ENCODE results near the gene GSG1L. TPM values are rescaled to one million over a fixed set of nuclear protein-coding genes. Genes with fewer than 3 reads are reported as not detected.

Gene GSG1L
- total RNA-seq (2014; rRNA removed) = not detected in 2 replicates
- not detected for polyA plus RNA-seq (2012)

DNA sequence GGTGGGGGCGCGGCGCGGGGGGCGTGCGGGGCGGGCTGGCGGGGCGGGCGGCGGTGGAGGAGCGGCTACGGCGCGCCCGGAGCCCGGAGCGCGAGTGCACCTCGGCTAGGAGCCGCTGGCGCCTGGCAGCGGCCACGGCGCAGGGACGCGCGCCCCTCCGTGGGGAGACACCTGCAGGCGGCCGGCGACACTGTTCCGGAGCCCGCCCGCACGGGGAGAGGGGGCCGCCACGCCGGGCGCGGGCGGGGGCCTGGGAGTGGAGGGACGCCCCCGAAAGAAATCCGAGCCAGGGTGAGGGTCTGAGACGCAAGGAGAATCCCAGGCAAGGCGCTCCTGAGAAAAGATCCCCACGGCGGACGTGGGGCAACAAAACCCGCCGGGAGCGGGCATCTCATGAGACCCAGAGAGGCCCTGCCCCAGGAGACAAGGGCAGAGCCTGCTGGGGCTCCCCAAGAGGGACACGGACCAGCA is at the start of gene GSG1L:
GSG1L (minus strand) TSS at position 124 of the 471 bp plus-strand sequence. CDS start 290 bp downstream, outside the sequence.
- no peak for DNase-seq (ENCODE audit: low read depth)

DNA sequence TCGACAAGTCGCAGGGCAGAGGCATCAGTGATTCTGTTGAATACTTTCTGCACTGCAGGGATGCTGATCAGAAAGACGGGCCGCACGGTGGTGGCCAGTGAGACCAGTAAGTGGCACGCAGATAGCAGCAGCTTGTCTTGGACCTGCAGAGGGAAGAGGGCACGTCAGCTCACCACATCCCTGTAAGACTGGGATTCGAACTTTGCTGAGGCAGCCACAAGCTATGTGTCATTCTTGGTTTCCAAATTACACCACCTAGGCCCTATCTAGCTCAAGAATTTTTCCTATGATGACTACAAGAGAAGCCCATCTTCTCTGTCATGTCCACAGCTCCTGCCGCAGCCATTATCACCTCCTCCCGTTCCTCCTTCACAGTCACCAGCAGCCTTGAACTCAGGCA is 49.4 kb upstream of the GSG1L start:
- DNase-seq (ENCODE audit: low read depth) = no peak

DNA sequence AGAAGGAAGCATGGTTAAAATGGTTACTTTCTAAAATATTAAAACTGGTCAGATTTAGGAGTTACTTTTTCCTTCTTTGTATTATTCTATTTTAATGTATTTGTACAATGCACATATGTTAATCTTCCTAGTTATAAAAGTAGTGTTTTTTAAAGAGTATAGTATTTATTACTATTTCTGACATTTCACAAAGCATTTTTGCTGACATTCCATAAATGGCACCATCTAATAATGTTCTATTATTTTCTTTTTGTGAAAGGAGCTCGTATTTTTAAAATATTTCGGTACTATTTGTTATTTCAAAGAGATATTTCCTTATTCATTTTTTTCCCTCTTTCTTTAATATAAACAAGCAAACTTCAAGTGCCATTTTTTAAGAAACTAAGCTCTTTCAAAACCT is 47.5 kb upstream of the GSG1L start:
- no peak for DNase-seq (ENCODE audit: low read depth)

DNA sequence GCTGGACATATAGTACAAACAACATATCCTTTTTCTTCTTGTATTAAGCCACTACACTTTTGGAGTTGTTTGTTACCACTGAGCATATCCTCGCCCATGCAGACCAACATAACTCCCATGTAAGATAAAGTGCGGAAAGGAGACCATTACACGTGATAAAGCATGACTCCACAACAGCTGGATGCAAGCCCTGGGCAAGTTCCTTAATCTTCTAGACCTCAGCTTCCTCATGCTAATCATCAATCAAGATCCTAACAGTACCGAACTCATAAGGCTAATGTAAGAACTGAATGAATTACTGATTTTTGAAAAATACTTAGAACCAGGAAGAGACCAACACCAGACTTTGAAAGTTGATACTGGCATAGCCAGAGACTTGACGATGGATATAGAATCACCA is 47.0 kb upstream of the GSG1L start:
- DNase-seq (ENCODE audit: low read depth) = peak; percentile 7

DNA sequence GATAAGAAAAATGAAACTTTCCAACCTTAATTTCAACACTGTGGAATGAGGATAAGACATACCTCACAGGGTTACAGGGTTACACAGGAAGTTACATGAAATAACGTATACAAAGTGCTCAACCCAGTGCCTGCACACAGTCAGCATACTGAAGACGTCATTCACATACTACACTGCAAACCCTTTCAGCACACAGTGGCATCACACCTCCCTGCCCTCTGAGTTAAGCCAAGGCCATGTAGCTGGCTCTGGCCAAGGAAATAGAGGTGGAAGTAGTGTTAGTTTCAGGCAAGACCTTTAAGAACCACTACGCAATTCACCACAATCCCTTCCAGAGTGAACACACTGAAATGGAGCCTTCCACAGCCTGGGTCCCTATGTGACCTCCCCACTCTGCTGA is 46.6 kb upstream of the GSG1L start:
- no peak for DNase-seq (ENCODE audit: low read depth)

DNA sequence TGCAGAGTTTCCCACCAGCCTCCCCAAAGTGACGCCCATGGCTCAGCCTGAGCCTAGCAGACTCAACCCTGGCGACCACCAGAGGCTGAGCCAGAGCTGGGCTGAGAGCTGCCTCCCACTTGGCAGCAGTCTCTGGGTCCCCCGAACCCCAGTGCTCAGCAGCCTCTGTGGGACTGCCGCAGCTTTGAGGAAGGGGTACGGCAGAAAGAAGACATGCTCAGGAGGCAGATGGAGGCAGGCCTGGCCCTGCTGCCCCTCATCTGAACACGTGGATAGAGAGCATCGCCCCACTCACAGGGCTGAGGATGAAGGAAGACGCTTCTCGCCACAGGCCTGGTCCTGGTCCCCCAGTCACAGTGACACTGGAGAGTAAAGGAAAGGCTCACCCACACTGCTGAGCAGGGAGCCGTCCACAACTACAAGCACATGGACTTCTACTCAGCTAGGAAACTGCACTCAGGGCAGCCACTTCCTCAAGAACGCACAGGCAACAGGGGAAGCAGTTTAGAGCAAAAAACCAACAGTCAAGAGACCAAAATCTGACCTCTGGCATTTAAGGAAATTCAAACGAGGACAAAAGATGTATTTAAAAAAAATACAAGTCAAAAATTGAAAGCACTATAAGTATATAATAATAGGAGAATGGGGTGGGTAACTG is 45.2 kb upstream of the GSG1L start:
- DNase-seq (ENCODE audit: low read depth) = no peak

DNA sequence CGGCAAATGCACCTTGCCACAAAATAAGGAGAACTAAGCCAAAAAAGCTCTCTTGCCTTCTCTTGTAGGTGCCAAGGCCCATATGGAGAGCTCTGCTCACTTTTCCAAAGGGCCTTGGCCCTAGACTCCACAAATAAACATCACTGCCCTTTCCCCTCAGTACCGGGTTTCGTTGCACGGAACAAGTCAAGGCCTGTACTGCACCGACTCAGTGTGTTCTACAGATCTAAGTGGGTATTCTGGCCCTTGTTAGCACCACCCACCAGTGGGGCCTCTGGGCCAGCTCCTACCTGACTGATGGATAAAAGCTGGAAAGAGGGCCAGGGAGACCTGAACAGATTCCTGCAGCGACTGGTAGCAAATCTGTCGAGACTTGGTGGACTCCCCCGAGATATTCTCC is 43.7 kb upstream of the GSG1L start:
- no peak for DNase-seq (ENCODE audit: low read depth)

DNA sequence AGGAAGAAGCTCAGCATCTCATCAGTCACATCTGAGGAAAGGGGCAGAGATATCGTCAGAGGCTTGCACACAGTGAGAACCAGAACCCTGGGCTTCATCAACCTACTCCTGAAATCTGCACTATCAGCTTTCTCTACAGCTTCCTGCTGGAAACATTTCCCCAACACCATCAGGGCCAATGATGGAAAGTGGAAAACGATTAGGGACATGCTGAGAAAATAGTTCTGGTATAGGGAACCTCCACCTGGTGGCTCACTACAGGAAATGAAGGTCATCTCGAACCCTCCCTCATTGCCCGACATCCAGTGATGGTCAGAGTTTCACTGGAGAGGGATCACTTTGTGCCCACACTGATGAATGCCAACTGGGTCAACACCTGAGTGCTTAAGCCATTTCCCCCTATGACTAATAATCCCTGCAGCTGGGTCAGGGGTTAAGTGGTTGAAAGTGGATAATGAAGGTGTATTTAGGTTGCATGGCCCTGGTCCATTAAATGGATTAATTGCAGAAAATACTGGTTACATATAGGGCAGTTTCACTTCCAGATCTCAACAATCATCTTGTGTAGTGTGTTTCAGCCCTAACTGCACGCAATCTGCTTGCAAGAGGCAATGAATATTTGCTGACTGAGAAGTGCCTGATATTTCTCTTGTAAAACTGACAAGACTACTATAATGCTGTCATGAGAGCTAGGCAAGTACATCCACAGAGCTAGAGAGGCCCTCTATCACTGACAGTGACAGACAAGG is 43.1 kb upstream of the GSG1L start:
- no peak for DNase-seq (ENCODE audit: low read depth)

DNA sequence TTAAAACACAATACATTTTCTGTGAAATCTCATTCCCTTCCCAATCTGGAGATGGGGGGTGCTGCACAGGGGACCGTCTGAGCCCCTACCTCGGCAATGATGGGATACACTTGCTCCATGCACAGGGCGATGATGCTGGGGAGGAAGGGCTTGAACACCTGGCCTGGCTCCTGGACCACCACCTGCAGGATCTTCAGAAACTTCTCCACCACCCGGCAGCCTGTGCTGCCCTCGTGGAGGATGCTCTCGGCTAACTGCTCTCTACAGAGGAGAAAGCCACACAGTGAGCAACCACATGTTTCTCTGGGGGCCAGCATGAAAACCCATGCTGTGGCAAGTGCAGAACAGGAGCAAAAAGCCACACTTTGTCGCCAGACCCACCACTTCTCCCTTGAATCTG is 42.4 kb upstream of the GSG1L start:
- no peak for DNase-seq (ENCODE audit: low read depth)

DNA sequence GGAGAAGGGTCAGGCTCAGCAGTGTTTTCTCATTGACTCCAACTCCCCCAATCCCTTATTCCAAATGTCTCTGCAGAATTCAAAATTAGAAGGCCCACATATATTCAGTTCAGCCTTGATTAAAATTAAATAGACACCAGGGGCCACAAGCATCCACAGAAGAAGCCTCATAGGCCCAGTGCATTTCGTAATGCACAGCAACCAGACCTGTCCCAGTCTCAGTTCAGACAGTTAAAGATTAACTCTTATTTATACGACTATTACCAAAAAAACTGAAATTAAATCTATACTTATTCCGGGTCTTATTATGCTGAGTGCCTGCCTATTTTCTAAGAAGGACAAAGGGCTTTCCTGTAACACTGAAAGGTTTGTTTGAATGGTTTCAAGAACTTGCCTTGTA is 41.8 kb upstream of the GSG1L start:
- DNase-seq (ENCODE audit: low read depth) = no peak

DNA sequence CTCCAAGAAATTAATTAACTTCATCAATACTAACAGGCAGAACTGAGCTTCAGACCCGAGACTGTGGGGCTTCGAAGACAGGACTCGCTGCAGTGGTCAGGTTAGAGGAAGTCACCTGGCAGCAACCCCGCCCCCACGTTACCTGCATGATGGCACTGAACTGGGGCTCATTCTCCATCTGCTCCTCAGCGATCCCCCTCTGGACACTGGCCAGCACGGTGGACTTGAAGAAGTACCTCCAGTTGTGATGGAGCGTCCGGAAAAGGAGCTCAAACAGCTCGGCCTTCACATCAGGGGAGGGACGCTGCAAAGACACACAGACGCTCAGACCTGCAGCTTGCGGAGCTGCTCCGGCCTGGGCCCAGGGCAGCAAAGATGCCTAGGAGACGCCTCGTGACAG is 40.9 kb upstream of the GSG1L start:
- DNase-seq (ENCODE audit: low read depth) = no peak

DNA sequence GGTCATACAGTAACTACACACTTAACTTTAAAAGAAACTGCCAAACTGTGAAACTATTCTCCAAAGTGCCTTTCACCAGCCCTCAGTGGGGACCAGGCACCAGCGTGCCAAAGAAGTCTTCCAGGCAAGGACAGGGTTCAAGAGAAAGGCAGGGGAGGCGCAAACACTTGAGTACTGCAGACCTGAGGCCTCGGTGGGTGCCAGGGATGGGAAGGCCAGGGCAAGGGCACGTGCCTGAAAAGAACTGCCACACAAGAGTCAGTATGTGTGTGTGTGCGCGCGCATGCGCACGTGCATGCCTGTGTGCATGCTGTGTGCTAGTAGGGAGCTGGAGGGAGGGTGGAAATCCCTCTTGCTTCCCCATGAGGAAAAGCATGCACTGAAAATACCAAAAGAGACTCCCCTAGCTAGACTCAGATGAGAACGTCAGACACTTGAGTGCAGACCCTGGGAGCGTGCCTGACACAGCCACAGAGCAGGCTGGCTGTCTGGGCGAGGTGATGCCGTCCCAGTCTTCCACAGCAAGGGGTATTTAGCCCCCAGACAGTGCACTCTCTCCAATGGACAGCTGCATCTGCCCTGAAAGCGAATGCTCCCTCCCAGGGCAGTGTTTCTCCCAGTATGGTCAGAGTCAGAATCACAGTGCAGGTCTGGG is 40.1 kb upstream of the GSG1L start:
- no peak for DNase-seq (ENCODE audit: low read depth)

DNA sequence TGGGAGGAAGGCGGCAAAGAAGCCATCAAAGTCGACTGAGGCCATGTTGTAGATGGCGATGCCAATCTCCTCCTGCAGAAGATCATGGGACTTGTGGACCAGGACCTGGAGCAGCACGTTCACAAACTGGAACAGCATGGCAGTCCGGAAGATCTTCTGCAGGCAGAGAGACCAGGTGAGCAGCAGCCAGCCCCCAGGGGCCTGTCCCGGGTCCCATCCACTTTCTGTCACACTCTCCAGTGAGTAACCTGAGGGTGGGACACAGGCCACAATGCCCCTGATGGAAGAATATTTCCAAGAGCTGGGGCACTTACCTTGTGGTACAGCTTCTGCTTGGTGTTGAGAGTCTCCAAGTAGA is 38.0 kb upstream of the GSG1L start:
- no peak for DNase-seq (ENCODE audit: low read depth)

DNA sequence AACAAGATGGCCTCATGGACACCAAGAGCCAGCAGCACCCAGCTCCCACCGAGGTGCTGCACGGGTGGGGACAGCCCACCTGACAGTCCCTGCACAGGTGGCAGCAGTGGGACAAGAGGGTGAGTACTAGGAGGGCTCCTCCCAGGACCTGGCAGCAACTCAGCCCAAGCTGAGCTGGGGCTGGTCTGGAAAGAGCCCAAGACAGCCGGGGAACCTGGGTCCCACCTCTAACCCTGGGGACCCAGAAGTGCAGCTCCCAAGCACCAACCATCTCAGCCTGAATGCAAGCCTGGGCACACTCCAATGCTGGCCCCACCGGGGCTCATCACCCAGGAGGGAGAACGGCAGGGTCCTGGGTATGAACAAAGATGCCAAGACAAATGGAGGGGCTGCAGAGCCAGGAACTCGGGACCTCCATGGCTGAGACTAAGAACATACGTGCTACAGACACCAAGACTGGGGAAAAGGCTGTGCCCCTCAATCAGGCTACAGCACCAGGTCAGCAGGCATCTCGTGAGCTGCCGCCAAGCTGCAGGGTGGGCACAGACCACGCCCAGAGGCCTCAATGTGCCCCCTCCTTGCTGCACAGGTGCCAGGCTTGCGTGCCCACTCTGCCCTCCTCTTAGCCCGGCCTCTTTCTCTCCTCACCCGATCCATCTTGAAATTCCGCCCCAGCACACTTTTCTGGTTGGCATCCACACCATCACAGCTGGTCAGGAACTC is 37.5 kb upstream of the GSG1L start:
- DNase-seq (ENCODE audit: low read depth) = no peak

DNA sequence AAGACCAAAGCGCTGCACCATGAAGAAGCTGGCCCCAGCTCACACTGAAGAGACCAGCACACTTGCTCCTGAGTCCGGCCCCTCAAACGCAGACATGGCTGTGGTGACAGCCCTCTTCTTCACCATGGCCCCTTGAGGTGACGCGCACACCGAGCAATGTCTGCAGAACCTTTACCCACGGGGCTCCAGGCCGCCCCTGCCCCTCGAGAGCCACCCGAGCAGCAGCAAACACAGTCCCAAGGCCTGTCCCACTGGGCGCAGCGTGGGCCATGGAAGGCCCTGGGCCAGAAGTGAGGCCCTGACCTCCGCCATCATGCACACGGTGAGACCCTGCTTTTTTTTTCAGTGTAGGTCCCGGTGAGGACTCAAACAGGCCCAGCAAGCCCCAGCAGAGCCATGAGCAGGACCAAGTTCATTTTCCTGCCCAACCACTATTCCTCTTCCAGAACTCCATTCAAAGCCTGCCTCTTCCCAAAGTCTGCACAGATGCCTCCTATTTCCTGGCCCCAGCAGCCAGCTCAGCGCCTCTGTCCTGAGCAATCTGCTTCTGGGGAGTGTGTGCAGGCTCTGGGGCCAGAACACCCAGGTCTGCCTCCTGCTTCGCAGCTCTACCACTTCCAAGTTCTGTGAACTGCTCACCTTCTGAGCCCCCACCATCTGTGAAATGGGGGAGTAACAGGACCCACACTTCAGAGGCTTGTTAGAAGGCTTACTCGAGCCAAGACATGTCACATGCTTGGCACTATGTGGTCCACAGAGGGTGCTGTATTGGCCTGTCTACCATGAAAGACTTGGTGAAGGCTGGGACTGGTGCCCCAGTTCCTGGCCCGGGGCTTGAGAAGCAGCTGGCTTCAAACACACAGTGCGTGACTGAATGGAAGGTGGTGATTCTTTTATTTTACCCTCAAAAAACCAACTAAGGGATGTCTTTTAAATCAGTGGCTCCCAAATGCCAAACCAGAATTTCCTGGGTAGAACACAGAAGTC is 35.7 kb upstream of the GSG1L start:
- DNase-seq (ENCODE audit: low read depth) = no peak

DNA sequence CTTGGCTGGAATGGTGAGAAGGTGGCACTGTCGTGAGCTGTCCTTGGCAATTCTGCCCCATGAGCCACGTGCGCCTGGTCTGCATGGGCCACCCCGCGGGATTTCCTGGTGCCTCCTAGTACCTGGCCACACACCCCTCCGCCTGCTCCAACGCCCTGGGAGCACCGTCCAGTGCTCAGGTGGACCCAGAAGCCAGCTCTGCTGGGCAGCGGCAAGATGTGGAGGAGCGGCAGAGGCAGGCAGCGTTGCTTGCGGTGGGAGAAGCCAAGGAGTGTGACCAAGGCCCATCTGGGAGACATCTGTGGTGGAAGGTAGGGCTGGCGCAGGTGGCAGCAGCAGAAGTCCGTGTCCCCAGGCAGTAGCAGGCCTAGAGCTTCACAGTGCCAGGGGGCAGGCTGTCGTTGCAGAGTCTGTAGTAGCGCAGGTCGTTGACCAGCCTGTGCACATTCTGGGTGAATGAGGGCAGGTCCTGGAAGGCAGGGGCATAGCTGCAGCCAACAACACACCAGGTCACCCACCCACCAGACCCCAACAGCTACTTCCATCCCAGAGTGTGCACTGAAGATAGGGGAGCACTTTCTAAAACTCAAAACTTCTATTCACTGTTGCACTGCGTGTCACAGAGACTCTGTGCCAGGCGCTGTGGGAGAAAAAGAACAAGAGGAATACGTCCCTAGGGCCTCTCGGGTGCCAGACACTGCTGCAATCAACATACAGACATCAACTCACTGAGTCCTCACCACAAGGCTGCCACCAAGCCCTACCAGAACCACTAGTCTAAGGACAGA is 34.9 kb upstream of the GSG1L start:
- DNase-seq (ENCODE audit: low read depth) = no peak

DNA sequence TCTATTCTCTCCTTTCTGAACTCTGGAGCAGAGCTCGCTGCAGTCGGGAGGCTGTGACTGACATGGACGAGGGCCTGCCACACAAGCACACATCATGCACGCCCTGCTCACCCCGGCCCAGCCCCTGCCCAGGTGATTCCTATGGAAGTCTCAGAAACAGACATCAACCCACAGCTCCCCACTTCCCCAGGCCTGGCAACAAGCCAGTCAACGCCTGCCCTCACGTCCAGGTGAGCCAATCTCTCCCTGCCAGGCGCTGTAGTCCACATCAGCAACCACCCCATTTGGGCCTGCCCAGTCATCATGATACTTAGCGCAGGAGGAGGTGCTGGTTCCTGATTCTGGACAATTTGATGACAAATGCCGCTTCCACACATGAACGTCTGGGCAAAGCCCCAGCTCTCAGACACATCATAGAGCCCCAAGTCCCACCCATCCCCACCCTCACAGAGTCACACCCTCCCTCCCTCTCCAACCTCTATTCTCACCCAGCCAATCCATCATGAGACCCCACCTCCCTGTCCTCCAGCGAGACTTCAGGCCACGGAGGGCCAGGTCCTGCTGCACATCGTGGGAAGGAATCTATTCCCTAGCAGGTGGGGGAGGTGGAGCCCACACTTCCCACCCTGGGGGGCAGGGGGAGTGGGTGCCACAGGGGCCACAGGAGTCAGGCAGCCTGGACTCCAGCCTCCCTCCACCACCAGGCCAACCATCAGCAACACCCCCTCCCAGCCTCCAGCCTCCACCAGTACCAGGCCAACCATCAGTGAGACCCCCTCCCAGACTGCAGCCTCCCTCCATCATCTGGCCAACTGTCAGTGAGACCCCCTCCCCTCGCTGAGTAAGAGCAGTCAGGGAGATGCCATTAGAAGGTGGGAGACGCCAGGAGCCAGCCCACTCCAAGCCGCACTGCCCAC is 33.7 kb upstream of the GSG1L start:
- no peak for DNase-seq (ENCODE audit: low read depth)

DNA sequence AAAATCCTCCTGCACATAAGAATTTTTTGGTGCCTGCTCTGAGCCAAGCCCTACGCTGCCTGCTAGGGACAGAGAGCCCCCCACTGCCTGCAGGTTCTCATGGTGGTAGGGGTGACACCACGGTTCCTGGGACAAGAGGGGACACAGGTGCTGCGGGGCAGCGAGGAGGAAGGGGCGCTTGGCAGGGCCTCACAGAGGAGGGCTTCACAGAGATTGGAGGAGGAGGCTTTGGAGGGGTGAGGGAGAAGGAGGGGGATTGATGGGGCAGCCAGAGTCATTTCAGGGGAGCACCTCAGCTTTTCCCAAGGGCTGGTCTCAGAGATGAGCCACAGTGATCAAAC is 29.8 kb upstream of the GSG1L start:
- DNase-seq (ENCODE audit: low read depth) = no peak

DNA sequence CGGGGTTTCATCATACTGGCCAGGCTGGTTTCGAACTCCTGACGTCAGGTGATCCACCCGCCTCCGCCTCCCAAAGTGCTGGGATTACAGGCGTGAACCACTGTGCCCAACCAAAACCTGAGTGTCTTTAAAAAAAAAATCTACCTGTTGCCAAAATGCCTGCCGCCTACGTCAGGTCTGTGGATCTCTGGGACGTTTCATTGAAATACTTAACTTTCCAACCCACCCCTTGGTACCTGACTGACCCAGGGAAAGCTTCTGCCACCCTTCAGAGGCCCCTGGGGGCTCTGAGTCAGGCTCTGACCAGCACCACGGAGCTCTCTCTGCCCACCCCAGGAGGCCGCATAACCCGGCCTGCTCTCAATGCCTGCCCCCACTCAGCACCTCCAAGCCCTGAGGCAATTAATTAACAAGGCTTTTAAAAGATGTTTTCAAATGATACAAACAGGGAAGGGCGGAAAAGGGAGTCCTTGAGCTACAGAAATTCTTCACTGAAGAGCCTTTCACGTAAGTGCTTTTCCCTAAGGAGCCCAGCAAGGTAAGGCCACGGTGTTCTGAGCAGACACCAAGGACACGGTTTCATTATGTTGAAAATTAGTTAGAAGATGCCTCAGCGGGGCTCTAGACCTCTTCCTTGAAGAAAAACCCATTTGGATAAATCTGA is 29.3 kb upstream of the GSG1L start:
- DNase-seq (ENCODE audit: low read depth) = no peak

All from LHCN-M2 (cell line).